DOHH2 (cell line): ENCODE results near the gene HSD17B7.

ENCODE experiments used
- EZH2phosphoT487 ChIP-seq: fragments of 200-600 bp; sonication (generic); IDR thresholded peaks from 2 replicates; pipeline ENCODE4 v1.6.1; 2017; ENCODE audit warnings: borderline replicate concordance, mild to moderate bottlenecking, antibody characterized with exemption, low read length, moderate library complexity, mixed read lengths
- TF ChIP-seq, protein P1 (sequence below): fragments of 200-600 bp; sonication (generic); IDR thresholded peaks from one replicate; pipeline ENCODE4 v1.5.1; 2014; ENCODE audit warnings: antibody characterized with exemption, mild to moderate bottlenecking, low read depth, low read length; ENCODE audit not compliant: poor library complexity, severe bottlenecking

DNA sequence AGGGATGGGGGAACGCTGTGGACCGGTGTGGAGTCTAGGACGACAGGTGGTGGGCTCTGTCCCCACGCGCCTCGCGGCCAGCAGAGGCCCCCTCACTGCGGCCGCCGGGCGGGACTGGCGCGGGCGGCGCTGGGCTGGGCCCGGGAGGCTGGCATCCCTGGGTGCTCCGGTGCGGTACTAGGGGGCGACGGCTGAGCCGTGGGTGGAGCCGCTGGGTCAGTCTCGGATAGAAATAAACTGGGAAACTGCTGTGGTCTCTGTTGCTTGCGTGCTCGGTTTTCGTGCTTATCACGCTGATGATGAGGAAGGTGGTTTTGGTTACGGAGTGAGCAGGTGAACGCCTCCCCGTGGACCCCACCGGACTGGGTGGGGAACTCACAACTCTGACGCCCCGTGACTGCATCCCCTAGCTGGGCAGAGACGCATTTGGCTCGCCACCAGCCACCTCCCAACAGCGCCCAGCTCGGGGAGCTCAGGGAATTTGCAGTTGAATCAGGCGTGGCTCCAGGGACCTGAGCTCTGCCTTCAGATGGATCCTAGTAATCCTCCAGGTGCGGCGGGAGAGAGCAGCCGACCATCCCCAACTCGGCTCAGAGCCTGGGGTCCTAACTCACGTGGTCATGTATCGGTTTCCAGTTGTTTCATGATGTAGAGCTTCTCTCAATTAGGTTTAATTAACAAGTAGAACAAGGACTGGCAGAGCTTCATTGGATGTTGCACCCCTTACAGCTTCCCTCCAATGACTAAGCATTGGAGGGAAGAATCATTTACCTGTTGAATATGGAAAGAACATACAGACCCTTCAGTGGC, 32.1 kb downstream of the HSD17B7 start:
- TF ChIP-seq, protein P1, sequence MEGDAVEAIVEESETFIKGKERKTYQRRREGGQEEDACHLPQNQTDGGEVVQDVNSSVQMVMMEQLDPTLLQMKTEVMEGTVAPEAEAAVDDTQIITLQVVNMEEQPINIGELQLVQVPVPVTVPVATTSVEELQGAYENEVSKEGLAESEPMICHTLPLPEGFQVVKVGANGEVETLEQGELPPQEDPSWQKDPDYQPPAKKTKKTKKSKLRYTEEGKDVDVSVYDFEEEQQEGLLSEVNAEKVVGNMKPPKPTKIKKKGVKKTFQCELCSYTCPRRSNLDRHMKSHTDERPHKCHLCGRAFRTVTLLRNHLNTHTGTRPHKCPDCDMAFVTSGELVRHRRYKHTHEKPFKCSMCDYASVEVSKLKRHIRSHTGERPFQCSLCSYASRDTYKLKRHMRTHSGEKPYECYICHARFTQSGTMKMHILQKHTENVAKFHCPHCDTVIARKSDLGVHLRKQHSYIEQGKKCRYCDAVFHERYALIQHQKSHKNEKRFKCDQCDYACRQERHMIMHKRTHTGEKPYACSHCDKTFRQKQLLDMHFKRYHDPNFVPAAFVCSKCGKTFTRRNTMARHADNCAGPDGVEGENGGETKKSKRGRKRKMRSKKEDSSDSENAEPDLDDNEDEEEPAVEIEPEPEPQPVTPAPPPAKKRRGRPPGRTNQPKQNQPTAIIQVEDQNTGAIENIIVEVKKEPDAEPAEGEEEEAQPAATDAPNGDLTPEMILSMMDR = no peak
- TF ChIP-seq EZH2phosphoT487 = no peak
